A673 (cell line): ENCODE results near the gene EDIL3.

Experiments used
- EZH2 ChIP-seq: fragments of 200-600 bp; sonication (generic); IDR thresholded peaks from 2 replicates; pipeline ENCODE4 v1.6.1; 2017; ENCODE audit warnings: borderline replicate concordance, low read depth, mild to moderate bottlenecking, mixed read lengths, antibody characterized with exemption, low read length; ENCODE audit not compliant: poor library complexity, severe bottlenecking
- TF ChIP-seq, protein P1 (sequence below): fragments of 300-800, 200-600 bp; sonication (generic); conservative IDR thresholded peaks from 2 replicates; pipeline ENCODE4 v1.5.1; 2017; ENCODE audit warnings: low read depth, mild to moderate bottlenecking, antibody characterized with exemption, low read length, moderate library complexity, mixed read lengths

DNA sequence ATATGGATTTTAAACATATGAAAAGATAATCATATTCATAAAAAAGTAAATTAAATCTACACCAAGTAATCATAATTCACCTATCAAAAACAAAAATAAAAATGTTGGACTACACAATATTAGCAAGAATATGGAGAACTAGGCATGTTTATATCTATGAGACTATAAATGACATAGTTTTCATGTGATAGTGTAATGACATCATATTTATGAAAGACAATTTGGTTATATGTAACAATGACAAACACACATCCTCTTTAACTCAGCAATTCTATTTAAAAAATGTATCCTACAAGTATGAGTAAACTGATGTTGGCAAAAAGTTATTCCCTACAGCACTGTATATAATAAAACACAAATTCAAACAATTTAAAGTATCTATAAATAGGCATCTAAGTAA, 312.3 kb downstream of the EDIL3 start:
- TF ChIP-seq, protein P1, sequence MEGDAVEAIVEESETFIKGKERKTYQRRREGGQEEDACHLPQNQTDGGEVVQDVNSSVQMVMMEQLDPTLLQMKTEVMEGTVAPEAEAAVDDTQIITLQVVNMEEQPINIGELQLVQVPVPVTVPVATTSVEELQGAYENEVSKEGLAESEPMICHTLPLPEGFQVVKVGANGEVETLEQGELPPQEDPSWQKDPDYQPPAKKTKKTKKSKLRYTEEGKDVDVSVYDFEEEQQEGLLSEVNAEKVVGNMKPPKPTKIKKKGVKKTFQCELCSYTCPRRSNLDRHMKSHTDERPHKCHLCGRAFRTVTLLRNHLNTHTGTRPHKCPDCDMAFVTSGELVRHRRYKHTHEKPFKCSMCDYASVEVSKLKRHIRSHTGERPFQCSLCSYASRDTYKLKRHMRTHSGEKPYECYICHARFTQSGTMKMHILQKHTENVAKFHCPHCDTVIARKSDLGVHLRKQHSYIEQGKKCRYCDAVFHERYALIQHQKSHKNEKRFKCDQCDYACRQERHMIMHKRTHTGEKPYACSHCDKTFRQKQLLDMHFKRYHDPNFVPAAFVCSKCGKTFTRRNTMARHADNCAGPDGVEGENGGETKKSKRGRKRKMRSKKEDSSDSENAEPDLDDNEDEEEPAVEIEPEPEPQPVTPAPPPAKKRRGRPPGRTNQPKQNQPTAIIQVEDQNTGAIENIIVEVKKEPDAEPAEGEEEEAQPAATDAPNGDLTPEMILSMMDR: no peak
- no peak for TF ChIP-seq EZH2
